ENCODE measurements around the gene F8.

F8 gene

GRCh38 chrX:155054255-155054654, 31.7 kb upstream of the F8 start:
- Histone ChIP-seq H3K79me2 (ENCODE audit: insufficient read depth, low read length) (no peaks in the 10 kb centered on the region), H3K27me3 (ENCODE audit: insufficient read depth, low read length) (no peaks in the 10 kb centered on the region), H3K36me3 (ENCODE audit: insufficient read depth, low read length) (peaks cover 6% of the 10 kb centered on the region; the same call in 1 of the 2 replicates), H3K4me3 (ENCODE audit: low read depth, low read length, poor library complexity, severe bottlenecking) (no peak overlapping the region), H3K27ac (ENCODE audit: low read depth, low read length, poor library complexity, severe bottlenecking) (no peak overlapping the region), H3K9me3 (ENCODE audit: low read length) (no peaks in the 10 kb centered on the region), H3F3A (ENCODE audit: insufficient read depth, low read length) (no peaks in the 10 kb centered on the region), H4K20me1 (ENCODE audit: insufficient read depth, low read length) (no peaks in the 10 kb centered on the region), H3K9ac (ENCODE audit: low read length) (no peak overlapping the region), H3K9me2 (ENCODE audit: low read depth, low read length) (no peaks in the 10 kb centered on the region), H3K4me2 (ENCODE audit: low read length) (no peak overlapping the region), H3K4me1 (ENCODE audit: insufficient read depth, low read length, severe bottlenecking) (peaks cover 13% of the 10 kb centered on the region), H2AFZ (ENCODE audit: low read length) (no peak overlapping the region)
- TF ChIP-seq EZH2 (IDR thresholded peaks at IDR 0.05; ENCODE audit: borderline replicate concordance, low read length) (no peak), CTCF (IDR thresholded peaks at IDR 0.05; ENCODE audit: low read length) (no peak)

GRCh38 chrX:155053656-155054055, 31.1 kb upstream of the F8 start:
- Histone ChIP-seq H3K4me1 (ENCODE audit: insufficient read depth, low read length, severe bottlenecking) (peaks cover 13% of the 10 kb centered on the region), H3K9ac (ENCODE audit: low read length) (no peak overlapping the region), H2AFZ (ENCODE audit: low read length) (no peak overlapping the region), H3K27me3 (ENCODE audit: insufficient read depth, low read length) (no peaks in the 10 kb centered on the region), H3K9me3 (ENCODE audit: low read length) (no peaks in the 10 kb centered on the region), H3K36me3 (ENCODE audit: insufficient read depth, low read length) (peaks cover 6% of the 10 kb centered on the region; the same call in 1 of the 2 replicates), H3K4me3 (ENCODE audit: low read depth, low read length, poor library complexity, severe bottlenecking) (no peak overlapping the region), H3K79me2 (ENCODE audit: insufficient read depth, low read length) (no peaks in the 10 kb centered on the region), H3K9me2 (ENCODE audit: low read depth, low read length) (no peaks in the 10 kb centered on the region), H3K27ac (ENCODE audit: low read depth, low read length, poor library complexity, severe bottlenecking) (no peak overlapping the region), H3K4me2 (ENCODE audit: low read length) (no peak overlapping the region), H3F3A (ENCODE audit: insufficient read depth, low read length) (no peaks in the 10 kb centered on the region), H4K20me1 (ENCODE audit: insufficient read depth, low read length) (no peaks in the 10 kb centered on the region)
- TF ChIP-seq CTCF (IDR thresholded peaks at IDR 0.05; ENCODE audit: low read length) (no peak), EZH2 (IDR thresholded peaks at IDR 0.05; ENCODE audit: borderline replicate concordance, low read length) (no peak)

GRCh38 chrX:155052738-155053498, 30.4 kb upstream of the F8 start:
- no peaks in the 10 kb centered on the region for H3K9me3 ChIP-seq (ENCODE audit: low read length)
- H3K27ac ChIP-seq (ENCODE audit: low read depth, low read length, poor library complexity, severe bottlenecking), result no peak overlapping the region
- peaks cover 6% of the 10 kb centered on the region; the same call in 1 of the 2 replicates for H3K36me3 ChIP-seq (ENCODE audit: insufficient read depth, low read length)
- no peaks in the 10 kb centered on the region for H3K9me2 ChIP-seq (ENCODE audit: low read depth, low read length)
- H3K4me2 ChIP-seq (ENCODE audit: low read length), result no peak overlapping the region
- H3K79me2 ChIP-seq (ENCODE audit: insufficient read depth, low read length), result no peaks in the 10 kb centered on the region
- no peak overlapping the region for H3K9ac ChIP-seq (ENCODE audit: low read length)
- H2AFZ ChIP-seq (ENCODE audit: low read length), result no peak overlapping the region
- no peaks in the 10 kb centered on the region for H3F3A ChIP-seq (ENCODE audit: insufficient read depth, low read length)
- no peak for TF ChIP-seq CTCF (IDR thresholded peaks at IDR 0.05; ENCODE audit: low read length)
- no peak for TF ChIP-seq EZH2 (IDR thresholded peaks at IDR 0.05; ENCODE audit: borderline replicate concordance, low read length)
- H4K20me1 ChIP-seq (ENCODE audit: insufficient read depth, low read length), result no peaks in the 10 kb centered on the region
- no peaks in the 10 kb centered on the region for H3K27me3 ChIP-seq (ENCODE audit: insufficient read depth, low read length)
- peaks cover 13% of the 10 kb centered on the region for H3K4me1 ChIP-seq (ENCODE audit: insufficient read depth, low read length, severe bottlenecking)
- no peak overlapping the region for H3K4me3 ChIP-seq (ENCODE audit: low read depth, low read length, poor library complexity, severe bottlenecking)
